Suprapubic skin (tissue), 4 donors: ENCODE measurements around the gene ZNF446. TPM values are rescaled to one million over a fixed set of nuclear protein-coding genes. Genes with fewer than 3 reads are reported as not detected.
A peak's percentile ranks its signal among the peaks of the same experiment; 100 is the strongest.

ENCODE experiments used
- DNase-seq, 2 donors: peaks; one replicate each; pipeline ENCODE4 v3.0.0-alpha.2; 2019; ENCODE audit warnings: low spot score in 2 of 2
- H3K27ac ChIP-seq: fragments of 200-600 bp; sonication (generic); one replicate; pipeline ENCODE4 v1.5.1; 2019
- H3K27me3 ChIP-seq: fragments of 200-600 bp; sonication (generic); one replicate; pipeline ENCODE4 v1.5.1; 2019
- H3K36me3 ChIP-seq: fragments of 200-600 bp; sonication (generic); one replicate; pipeline ENCODE4 v1.5.1; 2019
- H3K4me1 ChIP-seq: fragments of 200-600 bp; sonication (generic); one replicate; pipeline ENCODE4 v1.5.1; 2019
- H3K4me3 ChIP-seq: fragments of 200-600 bp; sonication (generic); one replicate; pipeline ENCODE4 v1.5.1; 2019; ENCODE audit warnings: mild to moderate bottlenecking
- H3K9me3 ChIP-seq: fragments of 200-600 bp; sonication (generic); one replicate; pipeline ENCODE4 v1.5.1; 2019
- CTCF ChIP-seq, 2 donors: fragments of 200-600 bp in 1 of 2; fragments of 450-650 bp in 1 of 2; sonication (generic) in 1 of 2; IDR thresholded peaks; one replicate each; pipeline ENCODE4 v1.5.1; 2016 to 2019; ENCODE audit warnings: antibody characterized with exemption in 2 of 2, mild to moderate bottlenecking in 1 of 2, moderate library complexity in 1 of 2
- EP300 ChIP-seq: sonication (generic); formaldehyde crosslinking; IDR thresholded peaks from one replicate; pipeline ENCODE4 v1.6.1; 2017; ENCODE audit warnings: antibody characterized with exemption
- POLR2A ChIP-seq, 2 donors: fragments of 450-650 bp; IDR thresholded peaks; one replicate each; pipeline ENCODE4 v1.6.1; 2017; ENCODE audit warnings: antibody characterized with exemption in 2 of 2, mild to moderate bottlenecking in 2 of 2, moderate library complexity in 2 of 2
- POLR2AphosphoS5 ChIP-seq, 3 donors: sonication (generic); formaldehyde crosslinking; IDR thresholded peaks; one replicate each; pipeline ENCODE4 v1.6.1; 2017; ENCODE audit warnings: antibody characterized with exemption in 3 of 3
- WGBS: methylation state at CpG from one replicate; pipeline ENCODE4 v1.1.5; 2018; 5-methylcytosine and 5-hydroxymethylcytosine counted together
- total RNA-seq, 4 donors: library from RNA; depleted of rRNA; stranded (reverse); fragments of >200 nt; gene quantifications; one replicate each; pipeline ENCODE4 v1.1.0, GENCODE V29; 2016

ZNF446 gene
- total RNA-seq, 4 donors from 2014 or later = 19.8 to 38.8 (median 24.0) TPM

DNA sequence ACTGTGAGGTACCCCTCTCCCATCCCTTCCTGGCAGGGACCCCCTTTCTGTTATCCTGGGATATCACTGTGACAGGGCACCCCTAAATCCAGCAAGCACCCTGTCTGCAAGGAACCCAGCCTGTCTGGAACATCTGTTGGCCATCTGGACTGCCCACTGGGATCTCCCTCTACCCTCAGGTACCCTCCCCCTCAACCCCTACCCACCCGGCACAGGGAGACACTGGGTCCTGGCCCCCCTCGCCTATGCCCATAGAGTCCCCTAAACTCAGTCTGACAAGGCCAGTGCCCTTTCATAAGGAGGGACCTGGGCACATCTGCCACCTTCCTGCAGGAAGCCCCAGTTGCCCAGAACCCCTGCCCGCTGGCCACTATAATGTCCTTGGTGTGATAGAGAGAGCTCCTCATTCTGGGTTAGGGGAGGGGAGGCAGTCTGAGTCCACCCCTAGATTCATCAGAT lies 38.4 kb downstream of the ZNF446 start:
- no peak for DNase-seq
- peak overlapping the region; percentile 31 for H3K27ac ChIP-seq
- no peaks in the 10 kb centered on the region for H3K9me3 ChIP-seq
- H3K4me3 ChIP-seq = peak overlapping the region; percentile 42
- TF ChIP-seq POLR2AphosphoS5 (IDR thresholded peaks at IDR 0.05) (no peak), CTCF (IDR thresholded peaks at IDR 0.05) (no peak), POLR2A (IDR thresholded peaks at IDR 0.05) (no peak), EP300 (no peak)
- peaks cover 56% of the 10 kb centered on the region for H3K4me1 ChIP-seq
- 45% methylated on average over 3 of the region's 3 CpGs for WGBS
- H3K36me3 ChIP-seq = peaks cover 20% of the 10 kb centered on the region
- H3K27me3 ChIP-seq = no peaks in the 10 kb centered on the region

DNA sequence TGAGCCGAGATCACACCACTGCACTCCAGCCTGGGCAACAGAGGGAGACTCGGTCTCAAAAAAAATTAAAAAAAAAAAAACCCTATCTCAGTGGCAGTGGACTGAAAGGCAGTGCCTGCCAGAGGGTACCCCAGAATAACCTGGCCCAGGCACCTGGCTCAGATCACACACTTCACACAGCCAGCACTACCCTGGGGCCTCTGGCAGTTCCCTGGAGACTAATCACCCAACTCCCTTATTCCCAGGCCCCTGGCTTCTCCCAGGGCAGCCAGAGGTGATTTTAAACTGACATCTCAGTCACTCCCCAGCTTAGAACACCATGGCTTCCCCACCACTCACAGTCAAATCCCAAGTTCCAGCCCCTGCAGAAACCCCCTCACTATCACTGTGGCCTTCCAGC lies 39.1 kb downstream of the ZNF446 start:
- Histone ChIP-seq H3K4me3 (no peak overlapping the region), H3K27ac (no peak overlapping the region), H3K27me3 (no peaks in the 10 kb centered on the region), H3K9me3 (no peaks in the 10 kb centered on the region), H3K36me3 (peaks cover 20% of the 10 kb centered on the region), H3K4me1 (peaks cover 59% of the 10 kb centered on the region)
- no peak for DNase-seq
- TF ChIP-seq CTCF (IDR thresholded peaks at IDR 0.05) = no peak
- no peak for TF ChIP-seq POLR2AphosphoS5 (IDR thresholded peaks at IDR 0.05)
- no peak for TF ChIP-seq POLR2A (IDR thresholded peaks at IDR 0.05)
- TF ChIP-seq EP300 = no peak
- 100% methylated on average over 2 of the region's 2 CpGs for WGBS

DNA sequence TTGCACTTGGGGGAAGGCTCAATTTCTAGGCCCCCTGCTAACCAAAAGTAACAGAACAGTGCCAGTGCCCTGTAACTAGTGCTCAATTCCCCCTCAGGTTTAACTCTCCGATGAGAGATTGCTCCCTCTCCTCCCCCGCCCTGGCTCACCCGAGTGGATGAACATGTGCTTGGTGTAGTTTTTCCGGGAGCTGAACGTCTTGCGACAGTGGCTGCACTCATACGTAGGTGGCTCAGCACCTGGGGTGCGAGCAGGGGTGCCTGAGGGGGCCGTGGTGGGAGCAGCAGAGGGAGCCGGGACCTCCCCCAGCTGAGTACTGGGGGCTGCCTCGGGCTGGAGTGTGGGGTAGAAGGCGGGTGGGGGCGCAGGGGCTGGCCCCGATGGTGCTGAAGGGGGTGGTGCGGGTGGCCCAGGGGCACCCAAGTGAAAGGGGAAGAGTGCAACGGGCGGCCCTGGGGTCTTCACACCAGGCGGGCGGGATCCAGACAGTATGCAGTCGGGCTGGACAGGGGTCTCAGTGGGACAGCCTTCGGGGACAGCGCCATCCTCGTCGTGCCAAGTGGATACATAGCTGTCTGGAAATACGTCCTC lies 40.2 kb downstream of the ZNF446 start:
- Histone ChIP-seq H3K9me3 (no peaks in the 10 kb centered on the region), H3K27ac (no peak overlapping the region), H3K4me1 (peaks cover 64% of the 10 kb centered on the region), H3K27me3 (no peaks in the 10 kb centered on the region), H3K4me3 (no peak overlapping the region), H3K36me3 (peaks cover 20% of the 10 kb centered on the region)
- 91% methylated on average over 18 of the region's 25 CpGs for WGBS
- no peak for TF ChIP-seq POLR2AphosphoS5 (IDR thresholded peaks at IDR 0.05)
- no peak for TF ChIP-seq CTCF (IDR thresholded peaks at IDR 0.05)
- no peak for TF ChIP-seq POLR2A (IDR thresholded peaks at IDR 0.05)
- no peak for TF ChIP-seq EP300
- no peak for DNase-seq

GRCh38 chr19:58516964-58517833 lies 41.0 kb downstream of the ZNF446 start:
- no peak for DNase-seq
- Histone ChIP-seq H3K27me3 (no peaks in the 10 kb centered on the region), H3K27ac (no peak overlapping the region), H3K4me1 (peaks cover 64% of the 10 kb centered on the region), H3K36me3 (peaks cover 20% of the 10 kb centered on the region), H3K9me3 (no peaks in the 10 kb centered on the region), H3K4me3 (peak overlapping the region; percentile 80)
- WGBS = 93% methylated on average over 41 of the region's 65 CpGs
- TF ChIP-seq EP300 = no peak

GRCh38 chr19:58518256-58519086 lies 42.3 kb downstream of the ZNF446 start:
- H3K9me3 ChIP-seq = no peaks in the 10 kb centered on the region
- H3K4me1 ChIP-seq = peaks cover 62% of the 10 kb centered on the region
- no peak for TF ChIP-seq POLR2A (IDR thresholded peaks at IDR 0.05)
- no peak for TF ChIP-seq POLR2AphosphoS5 (IDR thresholded peaks at IDR 0.05)
- peak; percentile 33 to 62 for TF ChIP-seq CTCF (IDR thresholded peaks at IDR 0.05)
- no peak for TF ChIP-seq EP300
- peak overlapping the region; percentile 97 for H3K27ac ChIP-seq
- no peak for DNase-seq
- peak overlapping the region; percentile 80 for H3K4me3 ChIP-seq
- no peaks in the 10 kb centered on the region for H3K27me3 ChIP-seq
- H3K36me3 ChIP-seq = peaks cover 20% of the 10 kb centered on the region
- WGBS = 2% methylated on average over 17 of the region's 22 CpGs
